ENCODE results near the gene MAX.
"Not testable (repeated sequence)": the region's sequence is repeated elsewhere in the genome, so short reads cannot be mapped to it uniquely, and the experiment has no call there.

The MAX gene

GRCh38 chr14:65034021-65034420 is 68.3 kb downstream of the MAX start:
- no peak for DNase-seq (ENCODE audit: low spot score)

DNA sequence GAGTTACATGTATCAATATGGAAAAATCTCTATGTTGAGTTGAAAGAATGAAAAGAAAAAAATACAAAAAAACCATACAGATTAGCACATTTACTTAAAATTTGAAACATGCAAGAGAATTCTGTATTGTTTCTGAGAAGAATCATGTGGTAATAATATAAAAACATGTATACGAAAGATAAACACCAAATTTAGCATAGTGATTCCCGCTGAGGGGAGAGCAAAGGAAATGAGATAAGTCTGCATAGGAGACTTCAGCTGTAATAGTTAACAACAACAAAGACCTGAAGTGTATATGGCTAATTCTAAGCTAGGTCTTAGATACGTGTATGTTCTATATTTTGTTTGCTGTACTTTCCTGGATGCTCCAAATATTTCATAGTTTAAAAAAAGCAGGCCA is 69.1 kb downstream of the MAX start:
- DNase-seq (ENCODE audit: low spot score), result no peak

GRCh38 chr14:65032319-65032718 is 70.0 kb downstream of the MAX start:
- DNase-seq (ENCODE audit: low spot score), result no peak

GRCh38 chr14:65031321-65031720 is 71.0 kb downstream of the MAX start:
- not testable (repeated sequence) for DNase-seq (ENCODE audit: low spot score)

GRCh38 chr14:65028937-65029336 is 73.4 kb downstream of the MAX start:
- DNase-seq (ENCODE audit: low spot score), result no peak

DNA sequence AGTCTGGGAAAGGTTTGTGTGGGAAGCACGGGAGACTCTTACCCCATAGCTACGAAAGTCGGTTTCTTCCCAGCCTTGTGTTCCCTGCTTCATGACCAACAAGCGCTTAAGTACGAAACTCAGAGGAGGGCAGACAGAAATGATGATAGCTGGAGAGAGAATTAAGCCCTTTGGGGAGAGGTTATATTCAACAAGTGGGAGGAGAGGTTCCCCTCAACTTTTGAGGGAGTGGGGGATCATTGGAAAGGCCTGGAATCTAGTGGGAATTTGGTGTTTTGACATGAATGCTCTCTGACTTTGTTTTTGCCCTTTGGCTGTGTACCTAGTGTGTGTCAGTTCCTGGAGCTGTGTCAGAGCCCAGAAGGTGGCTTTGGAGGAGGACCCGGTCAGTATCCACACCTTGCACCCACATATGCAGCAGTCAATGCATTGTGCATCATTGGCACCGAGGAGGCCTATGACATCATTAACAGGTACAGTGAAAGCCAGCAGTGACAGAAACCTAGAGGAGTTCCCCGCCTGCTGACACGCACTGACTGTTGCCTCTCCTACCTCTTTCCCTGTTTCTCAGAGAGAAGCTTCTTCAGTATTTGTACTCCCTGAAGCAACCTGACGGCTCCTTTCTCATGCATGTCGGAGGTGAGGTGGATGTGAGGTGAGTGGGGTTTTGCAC is 75.1 kb downstream of the MAX start:
- DNase-seq (ENCODE audit: low spot score), result no peak

- no peak for DNase-seq (ENCODE audit: low spot score)
Observed at GRCh38 chr14:65026526-65026925, 75.8 kb downstream of the MAX start.

GRCh38 chr14:65025818-65026217 is 76.5 kb downstream of the MAX start:
- no peak for DNase-seq (ENCODE audit: low spot score)
